Activated CD8-positive, alpha-beta memory T cell treated with anti-CD3 and anti-CD28 coated beads for 36 hours (primary cell): ENCODE measurements around the gene PLCB1. TPM values are rescaled to one million over a fixed set of nuclear protein-coding genes. Genes with fewer than 3 reads are reported as not detected.

Source experiments
- CTCF ChIA-PET: fragments of 350-600 bp; sonication (Branson Sonifier 250); formaldehyde crosslinking; loops from one replicate; lab custom pipeline; 2021; ENCODE audit warnings: antibody characterized with exemption; lab: Charles Lee
- POLR2A ChIA-PET: fragments of 350-600 bp; sonication (Branson Sonifier 250); formaldehyde crosslinking; loops from one replicate; lab custom pipeline; 2021; ENCODE audit warnings: antibody characterized with exemption; lab: Charles Lee
- total RNA-seq, 2 experiments: library from RNA; stranded (reverse); gene quantifications; one replicate each; pipeline ENCODE4 v1.2.3, GENCODE V29; 2021

Gene PLCB1
- total RNA-seq, 2 experiments from 2014 or later, result 9.8 to 12.8 TPM

DNA sequence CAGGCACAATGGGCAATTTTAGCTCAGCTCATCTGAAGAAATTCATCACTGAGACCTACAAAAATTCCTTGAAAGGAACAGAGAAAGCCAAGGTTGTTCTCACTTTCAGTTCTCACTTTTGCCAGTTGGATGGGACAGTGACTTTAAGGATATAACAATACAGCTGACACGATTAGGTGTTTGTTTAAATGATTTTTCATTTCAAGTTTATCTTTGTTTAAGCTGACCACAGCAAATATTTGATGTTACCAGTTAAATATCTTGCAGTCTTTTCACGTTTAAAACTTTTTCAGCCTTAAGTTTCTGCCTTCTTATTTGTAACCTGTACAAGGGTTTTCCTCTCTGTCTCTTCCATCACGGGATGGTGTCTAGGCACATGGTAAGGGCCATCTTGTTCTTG lies 93.6 kb downstream of the PLCB1 start:
- POLR2A ChIA-PET, result no interaction called here
- CTCF ChIA-PET, result no interaction called here

DNA sequence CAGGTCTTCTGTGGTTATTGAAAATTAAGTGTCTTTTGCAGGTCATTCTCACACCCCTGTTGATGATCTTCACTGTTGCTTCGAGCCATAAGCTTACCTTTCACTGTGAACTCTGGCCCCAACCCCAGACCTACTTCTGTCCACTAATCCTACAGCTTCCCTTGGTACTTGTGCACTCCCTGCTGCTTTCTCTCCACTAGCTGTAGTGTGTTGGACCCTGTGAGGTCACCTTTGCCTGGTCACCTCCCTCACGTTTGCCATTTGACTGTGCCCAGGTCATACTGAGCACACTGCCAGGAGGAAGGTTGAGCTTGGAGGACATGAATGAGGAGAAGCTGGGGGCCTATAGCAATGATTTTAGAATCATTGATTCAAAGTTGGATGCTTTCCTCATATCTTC lies 94.0 kb downstream of the PLCB1 start:
- CTCF ChIA-PET, result no interaction called here
- POLR2A ChIA-PET, result no interaction called here

DNA sequence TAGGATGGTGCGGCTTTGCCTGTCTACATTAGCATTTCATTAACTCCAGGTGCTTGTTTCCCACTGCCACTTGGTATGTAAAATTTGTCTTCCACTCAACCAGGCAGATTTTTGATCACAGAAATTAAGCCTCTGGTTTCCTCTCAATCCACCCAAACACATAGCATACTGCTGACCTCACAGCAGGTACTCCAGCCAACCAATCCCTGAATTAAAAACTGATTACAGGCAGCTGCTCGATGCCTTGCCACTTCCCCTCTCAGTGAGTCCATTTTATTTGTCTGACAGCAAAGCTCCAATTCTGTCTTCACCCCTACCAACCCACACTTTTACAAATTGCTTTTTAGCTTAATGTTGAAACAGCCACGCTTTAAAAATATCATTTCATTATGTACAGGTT lies 95.2 kb downstream of the PLCB1 start:
- ChIA-PET CTCF (no interaction called here), POLR2A (no interaction called here)

DNA sequence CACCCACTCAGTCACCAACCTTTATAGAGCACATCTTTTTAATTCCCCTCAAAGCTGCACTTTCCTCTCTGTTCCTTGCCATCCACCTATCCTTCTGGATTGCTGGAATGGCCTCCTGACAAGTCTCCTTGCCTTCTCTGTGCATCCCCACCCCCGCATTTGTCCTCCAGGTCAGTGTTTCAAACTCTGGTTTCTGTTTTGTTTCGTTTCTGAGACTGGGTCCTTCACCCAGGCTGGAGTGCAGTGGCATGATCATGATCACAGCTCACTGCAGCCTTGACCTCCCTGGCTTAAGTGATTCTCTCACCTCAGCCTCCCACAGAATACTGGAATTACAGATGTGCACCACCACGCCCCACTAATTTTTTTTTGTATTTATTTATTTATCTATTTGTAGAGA lies 96.2 kb downstream of the PLCB1 start:
- POLR2A ChIA-PET, result no interaction called here
- CTCF ChIA-PET, result no interaction called here

DNA sequence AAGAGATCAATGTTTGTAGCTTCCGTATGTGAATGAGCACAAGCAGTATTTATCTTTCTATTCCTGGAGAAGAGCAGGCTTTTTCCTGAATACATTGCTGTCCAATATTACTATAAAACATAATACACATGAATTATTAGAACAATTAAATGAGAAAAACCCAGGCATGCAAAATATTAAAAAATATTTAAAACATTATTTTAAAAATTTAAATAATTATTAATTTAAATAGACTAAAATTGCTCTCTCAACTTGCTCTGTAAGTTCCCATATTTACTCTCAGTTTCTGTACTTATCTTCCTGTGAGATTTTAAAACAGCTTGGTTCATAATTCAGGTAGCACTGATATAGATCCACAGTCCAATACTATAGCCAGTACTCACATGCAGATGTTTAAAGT lies 97.0 kb downstream of the PLCB1 start:
- ChIA-PET CTCF (no interaction called here), POLR2A (no interaction called here)

DNA sequence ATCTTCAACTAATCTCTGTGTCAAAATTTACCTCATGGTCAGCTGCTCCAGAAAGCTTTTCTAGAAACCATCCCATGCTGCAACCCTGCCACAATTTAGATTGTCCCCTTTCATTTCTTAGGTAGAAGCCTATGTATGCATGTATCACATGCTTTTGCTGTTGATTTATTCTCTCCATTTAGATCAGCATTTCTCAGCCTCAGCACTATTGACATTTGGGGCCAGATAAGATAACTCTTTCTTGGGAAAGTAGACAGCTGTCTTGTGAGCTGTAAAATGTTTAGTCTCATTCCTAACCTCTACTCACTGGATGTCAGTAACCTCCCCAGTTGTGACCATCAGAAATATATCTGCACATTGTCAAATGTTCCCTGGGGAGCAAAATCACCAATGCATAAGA lies 99.0 kb downstream of the PLCB1 start:
- ChIA-PET CTCF (no interaction called here), POLR2A (no interaction called here)

DNA sequence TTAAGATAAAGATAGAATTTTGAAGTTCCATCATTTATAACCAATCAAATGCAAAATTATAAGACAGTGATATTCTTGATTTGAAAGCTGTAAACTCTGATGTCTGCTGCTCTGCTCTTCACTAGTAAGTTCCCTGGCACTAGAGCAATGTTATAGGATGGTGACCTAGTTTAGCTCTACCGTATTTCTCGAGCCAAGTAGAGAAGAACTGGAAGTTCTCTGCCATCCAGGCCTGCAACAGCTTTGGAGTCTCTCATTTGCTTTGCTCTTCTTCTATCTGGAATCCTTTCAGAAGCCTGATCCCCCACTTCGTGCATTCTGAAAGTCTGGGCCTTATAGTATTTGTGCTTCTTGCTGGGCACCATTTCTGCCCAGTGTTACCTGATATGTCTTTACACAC lies 100.3 kb downstream of the PLCB1 start:
- POLR2A ChIA-PET, result no interaction called here

DNA sequence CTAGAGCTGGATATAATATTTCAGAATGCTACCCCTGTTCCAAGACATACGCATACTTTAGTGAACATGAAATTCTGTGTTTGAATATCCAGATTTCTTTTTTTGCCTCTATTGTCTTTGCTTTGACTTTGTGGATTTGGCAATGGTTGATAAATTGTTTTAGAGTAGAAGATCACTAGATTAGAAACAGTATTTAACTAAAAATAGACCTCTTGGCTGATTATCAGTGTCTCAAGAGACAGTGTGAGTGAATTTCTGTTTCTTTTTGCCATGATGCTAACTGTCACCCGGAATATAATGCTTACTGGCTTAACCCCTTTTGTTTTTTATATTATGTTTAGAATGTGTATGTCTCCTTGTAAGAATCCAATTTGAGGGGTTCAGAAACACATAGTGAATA lies 102.5 kb downstream of the PLCB1 start:
- ChIA-PET POLR2A (no interaction called here), CTCF (no interaction called here)

More for the DNA sequence above, 100.3 kb downstream of the PLCB1 start:
- CTCF ChIA-PET, result no interaction called here

DNA sequence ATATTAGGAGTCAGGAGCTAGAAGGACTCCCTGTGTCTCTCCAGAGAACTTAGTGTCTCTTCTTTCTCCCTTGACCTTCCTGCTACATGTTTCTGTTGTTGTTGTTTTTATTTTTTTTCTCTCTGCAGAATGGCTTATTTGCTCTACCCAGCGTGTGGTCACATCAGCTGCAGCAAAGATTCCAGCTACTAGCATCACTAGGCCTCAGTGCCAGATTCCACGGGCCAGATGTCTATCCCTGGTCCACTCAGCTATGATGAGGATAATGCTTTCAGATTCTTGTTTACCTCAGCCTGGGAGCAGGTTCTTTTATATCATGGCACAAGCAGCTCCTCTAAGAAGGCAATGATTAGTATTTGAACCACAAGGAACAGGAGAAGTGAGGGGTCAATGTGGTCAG lies 110.0 kb downstream of the PLCB1 start:
- CTCF ChIA-PET, result no interaction called here
- POLR2A ChIA-PET, result no interaction called here

DNA sequence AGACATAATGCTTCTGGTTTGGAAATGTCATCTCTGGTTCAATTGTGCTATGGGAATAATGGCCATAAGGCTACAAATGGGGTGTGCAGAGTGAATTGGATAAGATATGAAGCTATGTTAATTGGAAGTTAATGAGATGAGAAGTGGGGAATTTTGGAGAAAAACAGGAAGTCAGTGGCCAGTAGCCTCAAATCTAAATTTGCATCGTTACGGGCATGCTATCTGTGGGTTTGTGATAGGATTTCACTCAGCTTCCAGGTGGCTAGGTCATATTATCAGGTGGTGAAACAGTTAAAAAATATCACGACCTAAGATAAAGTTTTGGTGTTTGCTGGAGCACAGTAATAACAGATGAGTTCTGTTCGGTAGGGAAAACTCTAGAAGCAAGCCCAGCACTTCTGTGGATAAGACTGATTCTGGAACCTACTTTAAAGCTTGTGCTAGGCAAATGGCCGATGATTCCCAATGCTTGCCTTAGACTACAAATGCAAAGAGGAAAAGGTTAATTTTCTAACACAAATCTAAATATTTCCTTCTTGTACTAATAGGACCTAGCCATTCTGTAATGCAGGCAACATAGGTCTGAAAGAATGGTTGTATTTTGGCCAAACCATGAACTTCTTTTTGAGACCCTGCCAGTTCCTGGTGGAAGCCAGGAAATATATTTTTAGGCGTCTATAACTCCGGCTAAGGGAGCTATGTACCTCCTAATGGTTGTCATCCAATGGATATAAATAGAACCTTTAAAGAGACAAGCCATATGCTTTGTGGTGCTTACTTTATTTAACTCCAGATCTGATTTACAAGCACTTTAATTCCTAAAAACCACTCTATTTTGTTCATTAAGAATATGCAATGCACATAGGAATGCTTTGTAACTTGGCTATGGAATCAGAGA lies 111.0 kb downstream of the PLCB1 start:
- CTCF ChIA-PET, result no interaction called here
- POLR2A ChIA-PET, result no interaction called here

DNA sequence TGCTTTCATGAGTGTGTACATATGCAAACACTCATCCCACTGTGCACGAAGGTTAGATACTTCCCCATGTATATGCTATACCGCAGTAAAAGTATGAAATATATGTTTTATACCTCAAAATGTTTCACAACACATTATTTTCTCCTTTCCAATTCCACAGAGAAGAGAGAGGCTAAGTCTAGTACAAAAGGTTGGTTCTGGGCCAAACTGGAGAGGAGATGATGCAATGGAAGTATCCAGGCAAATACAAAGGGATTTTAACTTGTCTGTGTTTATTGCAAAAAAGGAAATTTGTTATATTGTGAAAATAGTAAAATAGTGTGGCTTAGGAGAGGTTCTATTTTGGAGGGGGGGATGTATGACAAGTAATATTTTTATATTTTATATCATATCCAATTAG lies 112.6 kb downstream of the PLCB1 start:
- ChIA-PET POLR2A (no interaction called here), CTCF (no interaction called here)

DNA sequence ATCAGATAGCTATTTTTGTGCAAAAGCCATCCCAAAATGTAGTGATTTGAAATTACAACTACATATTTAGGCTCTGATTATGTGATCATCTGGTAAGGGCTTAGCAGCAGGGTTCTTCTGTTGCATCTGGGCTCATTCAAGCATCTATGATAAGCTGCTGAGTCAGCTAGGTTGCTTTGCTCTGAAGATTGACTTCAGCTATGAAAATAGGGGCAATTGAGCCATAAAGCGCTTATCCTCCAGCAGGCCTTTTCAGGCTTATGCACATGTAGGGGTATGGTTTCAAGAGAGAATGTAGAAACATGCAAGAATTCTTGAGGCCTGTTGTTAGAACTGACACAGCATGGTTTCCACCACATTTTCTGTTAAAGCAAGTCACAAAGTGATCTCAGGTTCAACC lies 114.1 kb downstream of the PLCB1 start:
- ChIA-PET CTCF (no interaction called here), POLR2A (no interaction called here)

DNA sequence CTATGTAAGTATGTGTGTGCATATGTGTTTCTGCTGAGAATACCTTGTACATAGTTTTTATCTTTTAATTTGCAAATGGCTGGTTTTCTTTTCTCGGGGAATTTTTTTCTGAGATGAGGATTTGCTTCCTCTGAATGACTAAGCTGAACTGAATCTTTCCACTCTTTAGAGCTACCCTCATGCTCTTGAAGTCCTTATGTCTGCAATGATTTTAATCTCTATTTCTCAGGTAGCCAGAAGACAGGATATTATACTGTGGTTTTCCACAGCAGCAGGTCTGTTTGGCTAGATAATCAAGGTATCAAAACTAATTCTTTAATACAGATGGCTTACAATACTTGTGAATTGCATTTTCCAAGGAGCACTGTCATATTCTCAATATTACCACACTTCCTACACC lies 114.7 kb downstream of the PLCB1 start:
- ChIA-PET POLR2A (no interaction called here), CTCF (no interaction called here)

DNA sequence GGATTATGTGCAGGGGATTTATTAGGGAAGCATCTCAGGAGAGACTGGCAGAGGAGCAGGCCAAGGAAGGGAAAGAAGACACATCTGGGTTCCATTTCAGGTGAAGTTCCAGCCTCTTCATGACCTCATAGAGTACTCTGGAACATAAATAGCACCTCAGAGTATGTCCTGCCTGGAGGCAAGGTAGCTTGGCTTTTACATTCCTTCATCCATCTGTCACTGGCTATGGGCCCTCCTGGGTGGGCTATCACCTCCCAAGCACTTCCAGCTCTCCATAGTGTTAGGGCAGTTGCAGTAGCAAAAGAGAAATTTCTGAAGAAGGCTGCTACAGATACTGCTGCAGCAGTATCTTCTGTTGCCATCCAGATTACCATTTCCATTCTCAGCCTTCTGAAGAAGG lies 116.0 kb downstream of the PLCB1 start:
- POLR2A ChIA-PET, result no interaction called here
- CTCF ChIA-PET, result no interaction called here

DNA sequence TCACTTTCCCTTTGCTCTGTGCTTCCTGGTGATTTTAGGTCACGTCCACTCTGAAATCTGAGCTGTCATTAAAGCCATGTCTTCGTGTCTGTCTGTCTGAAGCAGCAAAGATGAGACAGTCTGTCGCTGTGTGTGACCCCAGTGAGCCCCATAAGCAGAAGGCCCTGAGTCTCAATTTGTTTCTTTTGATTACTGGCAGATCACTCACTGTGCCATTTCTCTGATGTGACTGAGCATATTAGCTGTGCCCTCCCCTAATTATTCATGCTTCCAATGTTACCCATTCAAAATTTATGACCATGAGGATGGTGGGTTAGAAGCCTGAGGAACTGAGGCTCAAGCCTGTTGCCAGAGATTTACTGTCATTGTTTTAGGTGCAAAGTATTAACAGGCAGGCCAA lies 117.6 kb downstream of the PLCB1 start:
- POLR2A ChIA-PET, result no interaction called here
- CTCF ChIA-PET, result no interaction called here

DNA sequence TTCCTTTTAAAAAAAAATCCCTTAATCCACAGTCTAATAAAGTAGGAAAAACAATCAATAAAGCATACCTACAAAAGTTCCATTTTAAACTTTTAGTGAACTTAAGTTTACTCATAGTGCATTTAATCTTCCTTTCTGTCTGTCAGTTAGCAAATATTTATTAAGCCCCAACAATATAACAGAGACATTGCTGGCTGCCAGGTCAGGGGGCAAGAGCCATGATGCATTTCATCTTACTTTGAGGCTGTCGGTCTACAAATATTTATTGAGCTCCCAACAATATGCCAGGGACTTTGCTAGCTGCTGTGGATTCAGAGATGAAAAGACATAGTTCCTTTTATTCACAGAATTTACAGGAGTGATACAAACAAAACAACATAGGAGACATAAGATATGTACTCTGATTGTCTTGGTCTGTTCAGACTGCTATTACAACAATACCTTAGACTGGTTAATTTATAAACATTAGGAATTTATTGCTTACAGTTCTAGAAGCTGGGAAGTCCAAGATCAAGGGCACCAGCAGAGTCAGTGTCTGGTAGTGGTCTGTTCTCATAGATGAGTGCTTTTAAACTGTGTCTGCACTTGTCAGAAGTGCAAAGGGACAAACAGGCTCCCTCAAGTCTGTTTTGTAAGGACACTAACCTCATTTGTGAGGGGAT lies 118.6 kb downstream of the PLCB1 start:
- CTCF ChIA-PET, result no interaction called here
- POLR2A ChIA-PET, result no interaction called here

DNA sequence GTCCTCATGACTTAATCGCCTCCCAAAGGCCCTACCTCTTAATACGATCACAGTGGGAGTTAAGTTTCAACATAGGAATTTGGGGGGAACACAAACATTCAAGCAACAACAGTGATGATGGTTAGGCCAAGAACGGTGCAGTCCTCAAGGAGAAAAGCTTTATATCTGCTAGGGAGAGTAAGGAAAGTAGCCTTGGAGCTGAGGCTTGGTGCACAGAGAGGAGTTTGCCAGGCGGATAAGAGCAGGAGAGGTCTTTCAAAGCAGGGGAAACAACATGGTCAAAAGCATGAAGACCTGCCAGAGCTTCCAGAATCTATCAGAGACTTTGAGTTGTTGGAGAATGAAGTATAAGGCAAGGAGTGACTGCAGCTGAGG lies 119.1 kb downstream of the PLCB1 start:
- ChIA-PET POLR2A (no interaction called here), CTCF (no interaction called here)

DNA sequence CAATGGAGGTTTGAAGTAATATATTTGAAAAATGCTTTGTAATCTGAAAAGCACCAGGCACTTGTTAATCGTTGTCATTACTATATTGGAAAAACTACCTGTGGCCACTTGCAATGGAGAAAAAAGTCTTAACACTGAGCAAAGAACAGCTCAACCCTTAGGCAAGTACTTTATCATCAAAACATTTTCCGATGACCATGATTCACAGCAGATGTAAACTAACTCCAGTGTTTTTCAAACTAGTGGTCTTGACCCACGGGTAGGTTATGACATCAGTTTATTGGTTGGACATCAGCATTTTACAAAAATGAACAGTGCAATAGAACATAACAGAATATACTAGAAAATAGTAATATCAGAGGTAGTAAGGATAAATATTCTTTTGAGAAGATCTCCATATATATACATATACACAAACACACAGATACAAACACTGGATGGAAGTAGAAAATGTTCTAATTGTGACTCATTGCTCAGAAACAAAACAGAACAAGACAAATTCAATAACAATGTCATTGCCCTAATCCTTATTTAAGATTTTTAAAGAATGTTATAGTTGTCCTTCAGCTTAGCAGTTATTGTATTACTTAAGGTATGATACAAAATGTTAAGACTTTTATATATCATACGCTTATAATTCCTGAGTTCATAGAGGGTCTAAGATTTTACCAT lies 123.0 kb downstream of the PLCB1 start:
- ChIA-PET CTCF (no interaction called here), POLR2A (no interaction called here)

DNA sequence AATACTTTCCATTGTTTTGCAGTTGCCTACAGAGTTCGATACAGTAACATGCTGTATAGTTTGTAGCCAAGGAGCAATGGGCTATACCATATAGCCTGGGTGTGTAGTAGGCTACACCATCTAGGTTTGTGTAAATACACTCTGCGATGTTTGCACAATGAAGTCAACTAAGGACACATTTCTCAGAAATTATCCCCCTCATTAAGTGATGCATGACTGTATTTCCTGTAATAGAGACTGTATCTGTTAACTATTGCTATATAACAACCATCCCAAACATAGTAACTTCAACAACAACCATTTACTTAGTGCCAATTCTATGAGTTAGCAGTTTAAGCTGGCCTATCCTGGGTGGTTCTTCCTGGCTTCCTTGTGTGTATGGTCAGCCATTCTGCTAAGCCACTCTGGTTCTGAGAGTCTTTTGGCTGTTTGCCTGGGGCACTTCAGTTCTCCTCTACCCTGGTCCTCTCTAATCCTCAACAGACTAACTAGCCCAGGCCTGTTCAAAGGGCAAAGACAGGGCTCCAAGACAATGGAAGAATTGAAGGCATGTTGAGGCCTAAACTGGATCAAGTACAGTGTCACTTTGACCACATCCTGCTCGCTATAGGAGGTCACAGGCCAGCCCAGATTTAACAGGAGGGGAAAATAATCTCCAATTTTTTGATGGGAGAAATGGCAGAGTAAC lies 124.0 kb downstream of the PLCB1 start:
- ChIA-PET CTCF (no interaction called here), POLR2A (no interaction called here)

DNA sequence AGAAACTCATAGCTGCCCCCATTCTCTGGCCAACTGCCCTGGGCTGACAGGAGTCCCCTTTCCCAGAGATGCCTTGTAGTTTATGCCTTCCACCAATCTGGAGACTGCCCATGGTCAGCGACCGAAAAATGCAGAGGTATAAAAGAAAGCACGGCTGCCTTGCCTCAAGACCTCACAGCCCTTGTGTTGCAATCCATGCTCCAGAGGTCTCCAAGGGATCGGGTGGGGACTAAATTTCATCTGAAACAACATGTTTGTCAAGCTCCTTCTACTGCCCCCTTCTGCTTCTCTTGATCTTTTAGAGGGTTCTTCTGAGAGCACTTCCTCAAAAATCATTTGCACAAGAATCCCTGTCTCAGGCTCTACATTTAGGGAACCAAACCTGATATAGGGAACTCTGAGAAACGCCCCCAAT lies 128.8 kb downstream of the PLCB1 start:
- CTCF ChIA-PET, result no interaction called here
- POLR2A ChIA-PET, result no interaction called here
